Measurements from ENCODE around the gene BUD31. TPM values are rescaled to one million over a fixed set of nuclear protein-coding genes. Genes with fewer than 3 reads are reported as not detected.
A peak's percentile ranks its signal among the peaks of the same experiment; 100 is the strongest.
"Not testable (repeated sequence)": the region's sequence is repeated elsewhere in the genome, so short reads cannot be mapped to it uniquely, and the experiment has no call there.

BUD31 gene
- total and polyA plus RNA-seq, 11 donors = 26.1 to 87.8 (median 47.4) TPM

- peak; percentile 66 to 86 (median 78) for ATAC-seq
- 36 to 48% (median 40%) methylated on average over 7 of the region's 7 CpGs for WGBS, 4 donors
Observed at GRCh38 chr7:99379043-99379577, 29.7 kb upstream of the BUD31 start.

GRCh38 chr7:99379693-99380031, 29.1 kb upstream of the BUD31 start:
- Histone ChIP-seq H3K4me3 (peak overlapping the region in 9 of 12 donors; percentile 4 to 57 (median 37)), H3K4me1 (peaks cover 0 to 89% (median 39%) of the 10 kb centered on the region in 12 donors), H3K27ac (peak overlapping the region; percentile 74 to 97 (median 83)), H3K36me3 (peaks cover 0 to 56% (median 11%) of the 10 kb centered on the region in 9 donors)
- H3K27me3 ChIP-seq, H3K9me3 ChIP-seq, ATAC-seq, DNase-seq: not testable (repeated sequence)
- intact Hi-C loops (cut with DNase I) = loop anchor here in 1 of 10 donors (1.0 kb wide), 1 partner anchor 29 kb away; the partner anchor contains the start of genes BUD31 and PDAP1
- WGBS, 4 donors = 44 to 67% (median 61%) methylated on average over 7 of the region's 7 CpGs

More at GRCh38 chr7:99379043-99379577, 29.7 kb upstream of the BUD31 start:
- Histone ChIP-seq H3K27ac (peak overlapping the region; percentile 74 to 97 (median 83)), H3K4me3 (peak overlapping the region in 8 of 12 donors; percentile 4 to 57 (median 42)), H3K36me3 (peaks cover 0 to 51% (median 11%) of the 10 kb centered on the region in 9 donors), H3K9me3 (no peaks in the 10 kb centered on the region), H3K27me3 (no peaks in the 10 kb centered on the region), H3K4me1 (peaks cover 0 to 85% (median 40%) of the 10 kb centered on the region in 12 donors)
- TF ChIP-seq POLR2A (IDR thresholded peaks at IDR 0.05) (no peak), CTCF (IDR thresholded peaks at IDR 0.05) (no peak)
- intact Hi-C loops (cut with DNase I) = loop anchor here in 1 of 10 donors (1.0 kb wide), 1 partner anchor 29 kb away; the partner anchor contains the start of genes BUD31 and PDAP1
- peak in 4 of 5 donors; percentile 76 to 79 (median 78) for DNase-seq

GRCh38 chr7:99380032-99380822, 28.5 kb upstream of the BUD31 start:
- Histone ChIP-seq H3K36me3 (peaks cover 0 to 56% (median 11%) of the 10 kb centered on the region in 9 donors), H3K4me3 (peak overlapping the region in 9 of 12 donors; percentile 4 to 57 (median 37)), H3K27me3 (no peaks in the 10 kb centered on the region), H3K27ac (peak overlapping the region; percentile 74 to 97 (median 83)), H3K9me3 (no peaks in the 10 kb centered on the region), H3K4me1 (peaks cover 0 to 90% (median 39%) of the 10 kb centered on the region in 12 donors)
- WGBS, 4 donors = 35 to 47% (median 40%) methylated on average over 11 to 12 of the region's 12 CpGs
- TF ChIP-seq POLR2A (IDR thresholded peaks at IDR 0.05) (no peak), CTCF (IDR thresholded peaks at IDR 0.05) (no peak)
- intact Hi-C loops (cut with DNase I) = no loop called here
- ATAC-seq (peak; percentile 21 to 66 (median 40)), DNase-seq (peak in 4 of 5 donors; percentile 61 to 65 (median 64))

GRCh38 chr7:99380823-99381663, 27.7 kb upstream of the BUD31 start:
- ATAC-seq (peak in 2 of 4 donors; percentile 20 to 35), DNase-seq (peak in 1 of 5 donors; percentile 71)
- Histone ChIP-seq H3K9me3 (no peaks in the 10 kb centered on the region), H3K27me3 (no peaks in the 10 kb centered on the region), H3K4me1 (peaks cover 0 to 84% (median 33%) of the 10 kb centered on the region in 12 donors), H3K27ac (peak overlapping the region in 11 of 12 donors; percentile 74 to 97 (median 83)), H3K4me3 (peak overlapping the region in 4 of 12 donors; percentile 20 to 57 (median 47)), H3K36me3 (peaks cover 0 to 65% (median 15%) of the 10 kb centered on the region in 9 donors)
- TF ChIP-seq POLR2A (IDR thresholded peaks at IDR 0.05) (no peak), CTCF (IDR thresholded peaks at IDR 0.05) (no peak)
- WGBS, 4 donors = 61 to 68% (median 65%) methylated on average over 13 to 16 of the region's 16 CpGs
- intact Hi-C loops (cut with DNase I) = no loop called here
